HG03139 (cell line): Measurements from ENCODE around the gene MGME1.

ENCODE experiments used
- ATAC-seq: cut with Tn5 transposase; IDR thresholded peaks from one replicate; pipeline ENCODE4 v1.9.1; 2021; ENCODE audit not compliant: unreplicated experiment

The MGME1 gene

DNA sequence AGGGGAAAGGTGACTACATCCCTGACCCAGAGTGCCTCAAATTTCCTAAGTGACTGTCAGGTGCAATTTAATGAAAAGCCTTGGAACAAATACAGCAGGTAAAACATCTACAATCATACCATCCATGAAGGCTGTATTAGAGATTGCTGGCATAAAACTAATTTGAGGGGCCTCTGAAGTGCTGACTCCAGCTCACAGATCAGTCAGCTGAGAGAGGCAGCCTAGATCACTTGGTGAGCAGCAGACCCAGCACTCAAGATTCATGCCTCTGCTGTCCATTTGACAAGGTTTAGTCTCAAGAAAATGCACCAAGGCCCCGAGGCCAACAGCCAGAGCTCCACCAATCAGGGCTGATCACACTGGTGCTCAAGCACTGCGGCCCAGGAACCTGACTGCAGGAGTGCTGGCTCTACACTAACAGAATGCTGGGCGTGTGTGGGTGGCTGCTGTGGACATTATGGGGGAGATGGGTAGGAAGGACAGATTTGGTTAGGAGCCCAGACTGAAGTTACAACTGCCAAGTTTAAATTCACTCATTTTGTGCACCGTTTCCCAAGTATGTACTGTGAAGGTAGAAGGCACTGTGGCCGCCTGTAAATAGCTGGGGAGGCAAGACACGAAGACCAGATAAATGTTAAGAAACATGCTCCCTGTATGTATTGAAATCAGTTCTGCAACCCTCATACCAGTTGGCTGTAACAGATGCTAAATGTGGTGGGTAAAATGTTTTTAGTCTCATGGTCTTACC, 28.4 kb upstream of the MGME1 start:
- no peak for ATAC-seq

DNA sequence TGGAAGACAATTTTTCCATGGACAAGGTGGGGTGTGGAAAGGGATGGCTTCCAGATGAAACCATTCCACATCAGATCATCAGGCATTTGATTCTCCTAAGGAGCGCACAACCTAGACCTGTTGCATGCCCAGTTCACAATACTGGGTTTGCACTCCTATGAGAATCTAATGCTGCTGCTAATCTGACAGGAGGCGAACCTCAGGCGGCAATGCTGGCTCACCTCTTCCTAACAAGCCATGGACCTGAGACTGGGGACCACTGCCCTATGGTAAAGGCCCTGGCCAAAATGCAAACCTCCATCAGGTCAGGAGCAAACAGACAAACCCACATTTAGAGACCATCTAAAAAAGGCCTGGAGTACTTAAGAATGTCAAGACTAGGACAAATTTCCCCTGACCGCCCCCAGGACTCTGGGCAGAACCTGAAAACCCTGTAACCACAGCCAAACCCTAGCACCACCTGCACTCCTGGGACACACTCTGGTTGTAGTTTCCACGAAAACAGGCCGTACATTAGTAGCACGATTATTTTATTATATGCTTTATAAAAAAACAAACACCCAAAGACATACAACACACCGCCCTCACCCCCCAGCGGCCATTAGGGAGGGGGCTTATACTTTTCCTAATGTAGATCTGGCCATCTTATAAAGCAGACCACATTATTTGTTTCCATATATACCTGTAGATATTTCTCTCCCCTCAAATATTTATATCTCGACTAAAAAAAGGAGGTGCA, 27.6 kb upstream of the MGME1 start:
- ATAC-seq = no peak

DNA sequence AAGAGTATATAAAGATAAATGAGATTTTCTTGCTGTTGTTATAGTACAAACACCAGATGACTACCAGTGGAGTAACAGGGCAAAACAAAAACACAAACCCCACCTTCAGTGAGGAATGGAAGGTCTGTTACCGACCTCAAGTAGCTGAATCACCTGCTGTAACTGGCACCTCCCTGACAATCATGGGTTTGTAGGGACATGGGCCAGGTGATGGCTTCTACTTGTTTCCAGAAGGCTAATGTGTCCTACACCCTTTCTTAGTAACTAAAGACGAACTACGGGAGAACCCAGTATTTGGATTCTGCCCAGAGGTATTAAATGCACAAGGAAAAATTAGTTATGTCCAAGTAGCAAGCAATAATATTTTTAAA, 27.0 kb upstream of the MGME1 start:
- no peak for ATAC-seq

DNA sequence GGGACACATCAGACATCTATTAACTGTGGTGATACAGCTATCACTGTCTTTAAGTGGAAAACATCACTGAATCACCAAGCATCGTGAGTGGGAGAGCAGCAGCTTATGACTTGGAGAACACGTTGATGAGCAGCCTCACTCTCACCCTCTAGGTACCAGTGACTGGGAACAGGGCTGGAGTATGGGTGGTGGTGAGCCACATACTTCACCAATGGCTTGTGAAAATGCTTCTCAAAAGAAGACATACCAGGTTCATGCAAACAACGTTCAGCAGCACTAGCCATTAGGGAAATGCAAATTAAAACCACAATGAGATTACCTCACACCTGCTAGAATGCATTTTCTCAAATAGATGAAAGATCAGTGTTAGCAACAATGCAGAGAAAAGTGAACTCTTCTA, 25.5 kb upstream of the MGME1 start:
- peak; percentile 57 for ATAC-seq

DNA sequence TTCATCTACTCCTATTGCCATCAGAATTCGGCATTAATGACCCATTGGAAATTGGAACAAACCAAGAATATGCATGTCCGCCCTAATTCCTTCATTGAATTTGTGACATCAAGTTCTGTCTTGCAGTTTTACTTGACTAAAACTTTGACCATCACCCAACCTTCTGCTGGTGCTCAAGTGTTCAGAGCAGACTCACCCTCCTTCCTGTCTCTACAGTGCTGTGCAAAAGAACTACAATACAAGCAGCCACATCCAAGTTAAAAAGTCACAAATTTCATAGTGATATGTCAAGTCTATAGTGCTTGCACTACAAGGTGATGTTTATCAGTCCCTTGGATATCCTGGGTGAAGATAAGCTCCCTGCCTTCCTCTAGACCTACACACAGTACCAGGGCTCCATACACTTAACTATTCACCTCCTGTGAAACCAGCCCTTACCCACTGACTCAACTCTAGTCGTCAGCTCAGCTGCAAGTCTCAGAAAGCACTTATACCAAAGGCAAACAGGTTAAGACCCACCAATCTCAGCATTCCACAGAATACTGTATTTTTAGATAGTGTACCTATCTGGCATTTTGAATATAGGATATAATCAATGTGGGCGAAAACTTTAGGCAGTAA, 23.9 kb upstream of the MGME1 start:
- no peak for ATAC-seq

DNA sequence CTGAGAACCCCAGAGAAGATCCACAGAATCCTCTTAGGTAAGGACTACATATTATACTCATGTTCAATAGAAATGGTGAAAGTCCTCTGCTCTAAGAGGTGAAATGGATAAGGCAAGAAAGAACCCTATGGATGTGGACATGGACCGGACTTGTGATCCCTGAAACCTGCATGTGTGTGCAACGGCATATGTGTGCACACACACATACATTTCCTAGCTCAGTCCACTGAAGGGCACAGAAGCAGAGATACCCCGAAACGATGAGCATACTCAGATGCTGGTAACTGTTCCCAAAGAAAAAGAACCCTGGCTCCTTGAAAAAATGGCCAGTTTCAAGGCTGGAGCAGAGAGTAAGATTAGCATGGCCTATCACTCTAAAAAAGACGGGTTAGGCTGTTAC, 22.8 kb upstream of the MGME1 start:
- ATAC-seq = no peak

DNA sequence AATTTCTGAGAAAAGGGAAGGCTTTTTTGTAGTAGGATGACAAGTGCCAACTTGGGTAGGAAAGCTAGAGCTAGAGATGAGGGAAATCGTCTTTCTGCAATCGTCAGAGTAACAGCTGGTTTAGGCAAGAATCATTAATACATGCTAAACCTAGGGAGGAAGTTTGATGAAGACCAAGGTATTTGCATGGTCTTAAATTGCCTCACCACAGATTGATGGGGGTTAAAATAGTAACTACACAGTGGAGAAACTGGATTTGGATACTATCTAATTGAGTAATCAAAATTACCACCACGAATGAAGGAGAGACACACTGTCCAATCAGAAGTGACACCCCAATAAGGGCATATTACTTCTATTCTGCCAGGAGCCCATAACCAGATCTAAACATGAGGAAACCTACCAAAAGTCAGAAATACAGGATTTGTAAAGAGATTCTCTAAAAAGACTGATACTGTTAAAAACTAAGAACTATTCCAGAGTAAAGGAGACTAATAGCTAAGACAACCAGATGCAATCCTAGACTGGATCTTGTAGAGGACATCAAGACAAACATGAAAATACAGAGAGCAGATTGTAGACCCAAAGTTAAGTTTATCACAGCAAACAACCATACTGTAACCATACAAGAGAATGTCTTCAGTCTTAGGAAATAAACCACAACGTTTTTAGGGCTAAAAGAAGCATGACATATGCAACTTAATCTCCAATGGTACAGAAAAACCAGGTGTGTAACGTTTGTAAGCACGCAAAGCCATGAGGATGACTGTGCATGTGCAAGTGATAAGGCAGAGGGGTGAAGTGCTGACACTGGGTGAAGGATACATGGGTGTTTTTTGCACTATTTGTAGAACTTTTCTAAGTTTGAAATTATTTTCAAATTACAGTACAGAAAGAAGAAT, 22.0 kb upstream of the MGME1 start:
- no peak for ATAC-seq

DNA sequence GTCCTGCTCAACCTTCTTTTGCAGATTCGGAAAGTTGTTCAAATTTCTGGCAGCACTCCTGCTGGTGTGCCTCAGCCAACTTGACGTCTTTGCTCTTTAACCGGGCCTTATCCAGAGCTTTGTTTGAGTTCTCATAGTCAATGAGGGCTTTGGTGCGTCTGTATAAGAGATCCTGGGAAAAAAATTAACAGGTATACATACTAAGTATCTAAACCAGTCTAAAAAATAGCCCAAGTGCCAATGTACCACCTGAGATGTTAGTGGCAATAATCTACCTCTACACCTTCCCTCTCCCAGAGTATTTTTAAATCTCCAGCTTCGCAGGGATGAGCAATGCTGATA, 21.4 kb upstream of the MGME1 start:
- no peak for ATAC-seq

DNA sequence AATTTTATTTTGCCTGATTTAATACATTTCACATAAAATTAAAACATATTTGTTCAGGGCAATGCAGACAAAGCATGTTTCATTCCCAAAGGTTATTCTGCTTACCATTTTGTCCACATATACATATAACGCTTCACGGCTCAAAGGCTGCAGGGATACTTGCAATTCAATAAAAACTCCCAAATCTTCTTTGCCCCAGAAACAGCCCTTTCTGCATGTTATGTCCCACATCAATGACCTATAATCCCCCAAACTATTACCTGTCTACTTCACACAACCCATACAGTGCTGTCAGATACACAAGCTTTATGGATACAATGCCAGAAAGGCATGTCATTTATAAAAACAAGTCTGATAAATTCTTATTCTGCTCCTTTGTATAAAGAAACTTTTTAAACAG, 20.4 kb upstream of the MGME1 start:
- no peak for ATAC-seq

DNA sequence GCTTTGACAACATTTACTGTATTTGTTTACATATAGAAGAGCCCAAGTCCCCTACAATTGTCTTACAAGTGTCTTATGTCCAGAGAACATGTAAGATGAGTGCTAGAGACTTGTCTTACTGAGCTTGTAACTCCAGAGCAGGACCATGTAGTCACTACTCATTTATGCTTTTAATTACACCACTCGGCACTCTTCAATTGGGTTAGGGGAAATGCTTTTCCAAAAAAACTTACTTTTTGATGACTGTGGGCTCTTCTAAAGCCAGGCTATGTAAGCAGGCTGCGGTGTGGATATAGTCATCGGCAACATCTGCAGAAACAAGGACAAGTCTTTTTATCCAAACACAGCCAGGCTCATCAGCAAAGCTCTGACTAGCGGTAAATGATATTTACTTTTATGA, 18.9 kb upstream of the MGME1 start:
- no peak for ATAC-seq

DNA sequence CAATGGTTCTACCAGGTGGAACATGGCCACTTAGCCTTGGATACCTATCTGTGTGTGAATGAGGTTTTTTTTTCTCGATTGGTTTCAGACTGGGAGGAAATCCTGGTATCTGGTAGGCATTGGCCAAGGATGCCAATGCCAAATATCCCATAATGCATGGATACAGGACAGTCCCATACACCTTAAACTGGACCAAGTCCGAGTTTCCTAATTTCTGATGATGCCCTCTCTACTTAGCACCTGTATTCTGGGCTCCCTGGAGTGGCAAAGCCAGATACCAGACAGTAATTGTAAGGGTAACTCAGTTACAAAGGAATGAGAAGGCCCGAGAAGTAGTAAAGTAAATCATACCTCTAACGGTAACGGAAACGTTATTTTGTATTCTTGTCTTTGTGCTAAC, 18.1 kb upstream of the MGME1 start:
- no peak for ATAC-seq

DNA sequence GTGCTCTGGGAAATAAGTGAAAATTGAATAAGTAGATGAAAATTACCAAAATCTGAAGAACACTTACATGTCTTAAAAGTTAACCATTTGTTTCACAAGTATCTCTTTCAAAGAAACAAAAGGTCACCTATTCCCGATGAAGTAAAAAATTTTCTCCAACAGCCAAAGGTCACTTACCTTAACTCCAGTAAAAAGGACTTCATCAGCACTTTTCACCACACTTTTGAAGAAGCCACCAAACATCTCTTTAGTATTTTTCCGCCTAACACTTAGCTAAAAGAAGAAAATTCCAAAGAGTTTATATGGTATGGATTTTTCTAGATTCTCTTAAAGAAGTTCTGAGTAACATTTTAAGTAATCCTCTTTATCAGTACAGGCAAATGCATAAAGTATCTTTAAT, 17.5 kb upstream of the MGME1 start:
- no peak for ATAC-seq

DNA sequence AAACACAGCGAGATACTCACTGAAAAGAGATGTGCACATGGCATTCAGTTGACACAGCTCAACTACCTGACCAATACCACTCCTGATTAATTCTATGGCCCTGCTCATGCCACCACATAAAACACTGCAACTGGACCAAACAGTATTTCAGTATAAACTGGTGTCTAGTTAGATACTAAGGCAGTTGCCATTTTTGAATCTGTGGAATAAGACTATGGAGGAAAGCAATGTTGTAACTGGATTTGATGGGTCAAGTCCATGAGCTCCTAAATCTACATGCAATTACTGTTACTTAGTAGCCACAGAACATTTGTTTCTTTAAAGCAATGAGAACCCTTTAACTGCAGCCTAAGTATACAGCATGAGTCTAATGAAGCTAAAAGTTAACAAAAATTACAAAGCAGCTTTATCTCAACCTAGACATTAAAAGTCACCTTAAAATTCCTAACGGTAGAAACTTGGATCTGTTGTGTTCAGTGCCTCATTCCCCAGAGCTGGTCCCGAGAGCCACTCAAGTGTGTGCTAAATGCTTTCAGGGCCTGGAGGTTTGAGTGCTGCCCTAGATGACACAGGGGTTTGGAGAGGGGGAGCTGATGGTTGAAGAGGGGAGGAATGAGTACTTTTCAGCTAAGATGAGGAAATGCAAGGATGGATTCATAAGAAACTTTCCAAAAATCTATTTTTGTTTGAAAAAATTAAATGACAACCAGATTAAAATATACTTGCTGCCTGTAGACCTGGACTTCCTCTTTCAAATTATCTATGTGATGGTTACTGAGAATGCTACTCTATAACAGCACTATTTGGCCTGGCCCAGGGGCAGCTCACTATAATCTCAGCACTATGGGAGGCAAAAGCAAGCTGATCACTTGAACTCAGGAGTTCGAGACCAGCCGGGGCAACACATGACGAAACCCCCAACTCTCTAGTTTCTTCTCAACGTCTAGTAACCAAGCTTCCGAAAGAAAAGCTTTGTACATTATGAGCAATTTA, 15.8 kb upstream of the MGME1 start:
- no peak for ATAC-seq

DNA sequence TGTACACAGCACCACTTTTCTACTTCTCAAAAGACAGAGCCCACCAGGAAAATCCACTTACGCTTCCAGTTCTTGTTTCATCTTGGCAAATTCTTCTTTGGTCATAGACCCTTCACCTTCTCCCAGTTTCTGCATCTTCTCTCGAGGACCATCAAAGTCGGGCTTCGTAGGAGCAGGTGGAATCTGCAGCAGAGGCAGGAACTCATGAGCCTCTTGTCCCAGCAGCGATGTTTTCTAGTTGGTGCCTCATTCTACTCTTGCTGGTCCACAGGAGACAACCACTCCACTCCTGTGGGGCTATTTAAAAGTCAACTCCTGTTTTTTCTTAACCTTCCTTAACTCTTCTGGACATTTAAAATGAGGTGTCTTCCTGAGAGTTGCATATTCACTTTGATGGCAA, 14.9 kb upstream of the MGME1 start:
- no peak for ATAC-seq

DNA sequence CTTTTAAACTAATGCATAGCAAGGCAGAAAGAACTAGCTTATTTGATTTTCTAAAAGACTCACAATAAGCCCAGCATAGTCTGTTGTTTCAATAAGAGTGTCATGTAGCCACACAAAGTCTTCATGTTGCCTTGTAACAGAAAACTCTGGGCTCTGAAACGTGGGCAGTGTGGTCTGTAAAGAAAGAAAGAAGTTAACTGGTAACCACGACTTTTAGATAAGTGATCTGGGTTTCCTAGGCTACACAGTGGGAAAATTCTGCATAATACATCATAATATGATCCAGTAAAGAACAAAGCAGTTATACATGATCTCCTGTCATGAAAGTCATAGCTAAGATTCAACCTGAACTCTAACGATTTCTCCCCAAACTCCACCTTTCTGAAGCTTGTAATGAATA, 13.5 kb upstream of the MGME1 start:
- no peak for ATAC-seq

DNA sequence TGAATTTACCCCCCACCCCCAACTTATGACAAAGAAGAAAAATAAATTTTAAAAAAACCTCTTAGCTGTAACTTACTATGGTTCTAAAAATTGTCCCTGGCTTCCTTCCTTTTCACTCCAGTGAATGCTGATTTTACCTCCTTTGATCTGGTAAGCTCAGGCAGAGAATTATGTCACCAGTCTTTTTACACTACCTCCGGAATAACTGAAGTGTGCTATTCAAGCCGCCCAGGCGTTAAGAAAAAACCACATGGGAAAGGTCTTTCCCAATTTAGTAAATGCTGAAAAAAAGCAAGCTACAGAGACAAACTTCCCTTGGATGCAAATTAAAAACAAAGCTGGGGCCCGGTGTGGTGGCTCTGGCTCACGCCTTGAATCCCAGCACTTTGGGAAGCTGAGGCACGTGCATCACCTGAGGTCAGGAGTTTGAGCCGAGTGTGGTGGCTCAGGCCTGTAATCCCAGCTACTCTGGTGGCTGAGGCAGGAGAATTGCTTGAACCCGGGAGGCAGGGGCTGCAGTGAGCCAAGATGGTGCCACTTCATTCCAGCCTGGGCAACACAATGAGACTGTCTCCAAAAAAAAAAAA, 12.6 kb upstream of the MGME1 start:
- ATAC-seq = no peak

DNA sequence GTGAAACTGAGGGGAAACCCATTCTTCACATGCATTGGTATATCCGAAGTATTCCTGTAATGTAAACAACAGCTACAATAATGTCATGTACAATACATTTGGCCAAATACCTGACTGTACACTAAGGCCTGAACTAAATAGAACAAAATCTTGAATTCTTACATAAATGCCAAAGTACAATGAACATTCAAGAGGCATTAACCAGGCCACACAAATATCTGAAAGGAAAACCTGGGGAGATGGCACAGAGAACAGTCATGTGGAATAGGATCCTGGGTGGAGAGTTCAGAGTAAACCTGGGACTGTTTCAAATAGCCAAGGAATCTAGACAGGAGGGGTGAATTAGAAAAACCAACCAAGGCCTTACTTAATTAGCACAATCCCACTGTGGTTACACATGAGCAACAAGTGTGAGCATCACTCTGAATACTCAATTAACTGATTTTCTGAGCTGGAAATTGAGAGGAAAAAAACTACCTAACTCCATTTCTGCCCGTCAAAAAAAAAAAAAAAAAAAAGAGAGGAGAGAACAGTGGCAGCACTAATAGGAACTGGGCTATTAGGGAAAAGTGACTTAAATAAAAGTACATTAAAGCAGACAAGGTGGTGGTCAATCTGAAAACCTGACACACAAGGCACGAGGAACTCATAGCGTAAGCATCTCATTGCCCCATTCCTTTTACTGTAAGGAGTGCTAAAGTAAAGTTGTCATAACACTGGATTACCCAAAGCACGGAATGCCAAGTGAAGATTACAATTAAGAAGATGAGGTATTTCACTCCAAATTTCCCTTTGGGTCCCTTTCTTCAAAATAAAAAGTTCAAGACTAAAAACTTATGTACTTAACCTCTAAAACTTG, 11.1 kb upstream of the MGME1 start:
- no peak for ATAC-seq

DNA sequence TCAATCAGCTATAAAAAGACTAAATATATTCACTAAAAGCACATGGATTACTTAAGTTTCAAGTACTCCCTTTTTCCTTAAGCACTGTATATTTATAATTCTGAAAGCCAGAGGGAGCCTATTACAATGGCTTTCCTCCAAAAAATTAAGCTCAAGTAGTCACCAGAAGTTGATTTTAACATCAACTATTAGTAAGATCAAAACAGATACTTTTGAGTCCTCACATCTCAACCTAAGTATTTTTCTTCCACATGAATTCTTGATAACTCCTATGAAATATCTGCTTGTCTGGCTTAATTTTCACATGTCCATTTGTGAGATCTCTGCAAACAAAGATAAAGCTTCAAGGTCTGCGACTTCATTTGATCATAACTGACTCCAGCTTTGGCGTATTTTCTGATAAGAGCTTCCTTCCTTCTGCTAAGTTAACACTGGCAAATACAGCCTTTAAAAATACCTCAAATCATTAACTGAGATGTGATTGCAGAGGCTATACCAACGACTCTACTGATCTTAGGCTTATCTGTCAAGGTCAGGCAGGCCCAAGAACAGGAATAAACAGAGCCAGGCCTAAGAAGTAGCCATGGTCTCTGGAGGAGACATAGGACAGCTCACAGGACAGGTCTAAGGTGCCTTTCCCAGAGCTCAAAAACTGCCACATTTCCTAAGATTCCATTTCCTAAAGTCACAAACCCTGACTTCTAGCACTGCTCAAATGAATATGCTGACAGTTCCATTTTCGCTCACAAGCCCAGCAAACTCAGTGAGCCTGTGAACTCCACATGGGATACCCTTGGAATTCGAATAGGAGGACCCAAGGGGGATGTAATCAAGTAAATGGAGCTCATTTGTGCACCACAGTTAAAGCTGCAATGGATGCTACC, 10.2 kb upstream of the MGME1 start:
- ATAC-seq = no peak
